NCI-H187 treated with DMSO at 0.1 percent for 48 hours (cell line): ENCODE results near the gene PLPPR3.
"Not testable (repeated sequence)": the region's sequence is repeated elsewhere in the genome, so short reads cannot be mapped to it uniquely, and the experiment has no call there.

ENCODE experiments used
- DNase-seq: peaks from one replicate; lab custom pipeline; 2025; lab: John Stamatoyannopoulos, UW

The PLPPR3 gene

GRCh38 chr19:853614-854220 is 32.0 kb upstream of the PLPPR3 start:
- DNase-seq, result not testable (repeated sequence)

GRCh38 chr19:853014-853585 is 31.3 kb upstream of the PLPPR3 start:
- DNase-seq, result no peak

GRCh38 chr19:852136-853013 is 30.6 kb upstream of the PLPPR3 start, which contains the start of gene ELANE:
ELANE (plus strand) TSS chr19:852303; CDS start chr19:852329, 26 bp downstream.
- no peak for DNase-seq

GRCh38 chr19:850979-851335 is 29.2 kb upstream of the PLPPR3 start:
- no peak for DNase-seq

GRCh38 chr19:850221-850978 is 28.6 kb upstream of the PLPPR3 start:
- DNase-seq, result no peak

GRCh38 chr19:849195-849594 is 27.4 kb upstream of the PLPPR3 start:
- not testable (repeated sequence) for DNase-seq

- DNase-seq, result no peak
Measured at GRCh38 chr19:848386-848921, 26.7 kb upstream of the PLPPR3 start.

GRCh38 chr19:845707-846521 is 24.2 kb upstream of the PLPPR3 start:
- no peak for DNase-seq

GRCh38 chr19:844546-844971 is 22.8 kb upstream of the PLPPR3 start:
- DNase-seq, result no peak

- no peak for DNase-seq
Measured at GRCh38 chr19:843836-844545, 22.2 kb upstream of the PLPPR3 start.

- no peak for DNase-seq
Measured at GRCh38 chr19:843180-843835, 21.6 kb upstream of the PLPPR3 start.

GRCh38 chr19:842802-843179 is 21.0 kb upstream of the PLPPR3 start:
- not testable (repeated sequence) for DNase-seq

GRCh38 chr19:840519-841206 is 18.9 kb upstream of the PLPPR3 start, which contains the start of gene PRTN3:
PRTN3 (plus strand) TSS chr19:840999; CDS start chr19:841009, 10 bp downstream.
- DNase-seq, result no peak

GRCh38 chr19:835210-835810 is 13.6 kb upstream of the PLPPR3 start:
- DNase-seq, result no peak

- no peak for DNase-seq
Measured at GRCh38 chr19:834216-834615, 12.5 kb upstream of the PLPPR3 start.

GRCh38 chr19:831407-832369 is 9.9 kb upstream of the PLPPR3 start:
- DNase-seq, result no peak

- no peak for DNase-seq
Measured at GRCh38 chr19:829129-829758, 7.5 kb upstream of the PLPPR3 start.
